Glutamatergic neuron (in vitro differentiated cells): ENCODE measurements around the gene FRAT2. TPM values are rescaled to one million over a fixed set of nuclear protein-coding genes. Genes with fewer than 3 reads are reported as not detected.

ENCODE experiments used
- DNase-seq: peaks from one replicate; pipeline ENCODE4 v3.0.0; 2022
- H3K27ac Mint-ChIP-seq: one replicate; pipeline ENCODE4 v1.8.0; 2020; ENCODE audit warnings: mild to moderate bottlenecking, mixed read lengths, inconsistent platforms; ENCODE audit not compliant: unreplicated experiment
- H3K27me3 Mint-ChIP-seq: one replicate; pipeline ENCODE4 v1.8.0; 2020; ENCODE audit warnings: mild to moderate bottlenecking, moderate library complexity, mixed read lengths, inconsistent platforms; ENCODE audit not compliant: unreplicated experiment
- H3K36me3 Mint-ChIP-seq: one replicate; pipeline ENCODE4 v1.8.0; 2020; ENCODE audit warnings: mild to moderate bottlenecking, mixed read lengths, inconsistent platforms; ENCODE audit not compliant: unreplicated experiment
- H3K4me1 Mint-ChIP-seq: one replicate; pipeline ENCODE4 v1.8.0; 2020; ENCODE audit warnings: mild to moderate bottlenecking, low read depth, mixed read lengths, inconsistent platforms; ENCODE audit not compliant: unreplicated experiment
- H3K4me3 Mint-ChIP-seq: one replicate; pipeline ENCODE4 v1.8.0; 2020; ENCODE audit warnings: mild to moderate bottlenecking, mixed read lengths, inconsistent platforms; ENCODE audit not compliant: unreplicated experiment
- H3K9me3 Mint-ChIP-seq: one replicate; pipeline ENCODE4 v1.8.0; 2020; ENCODE audit warnings: mild to moderate bottlenecking, moderate library complexity, mixed read lengths, inconsistent platforms; ENCODE audit not compliant: unreplicated experiment
- CTCF ChIP-seq: fragments of 200-600 bp; sonication (generic); IDR thresholded peaks from one replicate; pipeline ENCODE4 v1.5.0; 2021; ENCODE audit not compliant: partially characterized antibody, unreplicated experiment
- total RNA-seq: library from RNA; stranded (reverse); fragmentation: NEBNext Ultra II Directional; extraction: Animal tissue kit (Norgen Biotek cat#: 25700); gene quantifications from one replicate; pipeline ENCODE4 v1.2.1, GENCODE V29; 2021; ENCODE audit not compliant: unreplicated experiment

FRAT2 gene
- total RNA-seq, 1 donor from 2014 or later = 15.9 TPM

- peak overlapping the region; percentile 96 for H3K4me3 Mint-ChIP-seq
- peaks cover 42% of the 10 kb centered on the region for H3K4me1 Mint-ChIP-seq
- peaks cover 4% of the 10 kb centered on the region for H3K36me3 Mint-ChIP-seq
- TF ChIP-seq CTCF = no peak
- H3K27me3 Mint-ChIP-seq = peaks cover 7% of the 10 kb centered on the region
- no peak for DNase-seq
- H3K27ac Mint-ChIP-seq = peak overlapping the region; percentile 78
- peaks cover 10% of the 10 kb centered on the region for H3K9me3 Mint-ChIP-seq
Observed at GRCh38 chr10:97332591-97333350, 1.8 kb downstream of the FRAT2 start.

- Mint-ChIP-seq H3K4me3 (peak overlapping the region; percentile 64), H3K27me3 (peaks cover 4% of the 10 kb centered on the region), H3K4me1 (peaks cover 26% of the 10 kb centered on the region), H3K9me3 (peaks cover 10% of the 10 kb centered on the region), H3K27ac (no peak overlapping the region), H3K36me3 (peaks cover 4% of the 10 kb centered on the region)
- TF ChIP-seq CTCF = no peak
- DNase-seq = no peak
Observed at GRCh38 chr10:97331153-97331703, 3.3 kb downstream of the FRAT2 start.

- Mint-ChIP-seq H3K27ac (peak overlapping the region; percentile 69), H3K4me1 (peaks cover 30% of the 10 kb centered on the region), H3K27me3 (peaks cover 4% of the 10 kb centered on the region), H3K9me3 (peaks cover 7% of the 10 kb centered on the region), H3K4me3 (no peak overlapping the region), H3K36me3 (peaks cover 4% of the 10 kb centered on the region)
- no peak for DNase-seq
- TF ChIP-seq CTCF = no peak
Observed at GRCh38 chr10:97329766-97330165, 4.8 kb downstream of the FRAT2 start.

GRCh38 chr10:97328646-97329453 lies 5.7 kb downstream of the FRAT2 start:
- Mint-ChIP-seq H3K4me1 (peaks cover 30% of the 10 kb centered on the region), H3K9me3 (peaks cover 7% of the 10 kb centered on the region), H3K27me3 (peaks cover 4% of the 10 kb centered on the region), H3K36me3 (peaks cover 4% of the 10 kb centered on the region), H3K27ac (no peak overlapping the region), H3K4me3 (no peak overlapping the region)
- TF ChIP-seq CTCF = no peak
- no peak for DNase-seq
